K562 (cell line): ENCODE results near the gene TUBB1. TPM values are rescaled to one million over a fixed set of nuclear protein-coding genes. Genes with fewer than 3 reads are reported as not detected.

Source experiments
- BCLAF1 ChIP-seq, 2 experiments: fragments of 450-650 bp in 1 of 2; IDR thresholded peaks; 2 replicates each; pipeline ENCODE4 v1.6.1; 2011 to 2017; ENCODE audit warnings: low read depth in 2 of 2, antibody characterized with exemption in 1 of 2, borderline replicate concordance in 1 of 2, low read length in 1 of 2, mild to moderate bottlenecking in 1 of 2, mixed read lengths in 1 of 2; ENCODE audit not compliant: control insufficient read depth in 1 of 2
- CSDE1 ChIP-seq, 2 experiments: fragments of 450-650 bp; IDR thresholded peaks; 2 replicates each; pipeline ENCODE4 v1.6.1; 2016; ENCODE audit warnings: mild to moderate bottlenecking in 1 of 2
- FOXP4 ChIP-seq: sonication (generic); formaldehyde crosslinking; IDR thresholded peaks from 2 replicates; pipeline ENCODE4 v1.8.0; 2022; ENCODE audit warnings: mild to moderate bottlenecking, missing genetic modification reagents, borderline replicate concordance
- GABPB1 ChIP-seq: sonication (generic); formaldehyde crosslinking; IDR thresholded peaks from 2 replicates; pipeline ENCODE4 v1.8.0; 2022; ENCODE audit warnings: mild to moderate bottlenecking, missing genetic modification reagents
- IRF2 ChIP-seq: sonication (generic); formaldehyde crosslinking; IDR thresholded peaks from 2 replicates; pipeline ENCODE4 v1.8.1; 2022; ENCODE audit warnings: mild to moderate bottlenecking, missing genetic modification reagents
- JUND ChIP-seq, 2 experiments: IDR thresholded peaks; 2 replicates in 1 of 2; 3 replicates in 1 of 2; pipeline ENCODE4 v1.6.1; 2011; ENCODE audit warnings: borderline replicate concordance in 2 of 2, low read depth in 2 of 2, low read length in 2 of 2, improper control_type of control experiment in 1 of 2, missing biosample characterization in 1 of 2, missing genetic modification characterization in 1 of 2, missing genetic modification reagents in 1 of 2
- KDM2B ChIP-seq: fragments of 250-450 bp; sonication (Bioruptor Pico); IDR thresholded peaks from 2 replicates; pipeline ENCODE4 v1.8.0; 2021; ENCODE audit warnings: mild to moderate bottlenecking, moderate library complexity
- NFE2L1 ChIP-seq: fragments of 450-650 bp; IDR thresholded peaks from 2 replicates; pipeline ENCODE4 v1.6.1; 2016; ENCODE audit warnings: missing genetic modification characterization, low read depth, mild to moderate bottlenecking, missing compliant biosample characterization, moderate library complexity, borderline replicate concordance
- POLR2B ChIP-seq: fragments of 450-650 bp; IDR thresholded peaks from 2 replicates; pipeline ENCODE4 v1.6.1; 2018; ENCODE audit warnings: low read depth; ENCODE audit not compliant: partially characterized antibody
- PTBP1 ChIP-seq: fragments of 200-400 bp; formaldehyde crosslinking; IDR thresholded peaks from 2 replicates; pipeline ENCODE4 v1.6.1; 2017; ENCODE audit warnings: low read depth, low read length
- SP1 ChIP-seq: sonication (generic); formaldehyde crosslinking; IDR thresholded peaks from 2 replicates; pipeline ENCODE4 v1.8.1; 2022; ENCODE audit warnings: mild to moderate bottlenecking, missing genetic modification reagents
- TAF1 ChIP-seq: IDR thresholded peaks from 2 replicates; pipeline ENCODE4 v1.6.1; 2011; ENCODE audit warnings: mild to moderate bottlenecking, low read length, moderate library complexity; ENCODE audit not compliant: insufficient read depth, control insufficient read depth, severe bottlenecking; ENCODE audit errors: extremely low read depth
- TAL1 ChIP-seq: fragments of 450-650 bp; IDR thresholded peaks from 2 replicates; pipeline ENCODE4 v1.6.1; 2016; ENCODE audit warnings: mild to moderate bottlenecking
- THRAP3 ChIP-seq: fragments of 450-650 bp; IDR thresholded peaks from 2 replicates; pipeline ENCODE4 v1.6.1; 2016; ENCODE audit warnings: mild to moderate bottlenecking, inconsistent platforms, borderline replicate concordance
- ZNF184 ChIP-seq: sonication (generic); formaldehyde crosslinking; IDR thresholded peaks from 2 replicates; pipeline ENCODE4 v1.5.0; 2020; ENCODE audit warnings: missing genetic modification reagents
- ZNF395 ChIP-seq: fragments of 200-800 bp; sonication (Bioruptor generic); IDR thresholded peaks from 2 replicates; pipeline ENCODE4 v1.6.1; 2017; ENCODE audit warnings: missing genetic modification characterization, missing compliant biosample characterization
- polyA plus RNA-seq, 8 experiments: library from polyadenylated mRNA; depleted of rRNA in 4 of 8; stranded (reverse) in 5 of 8; unstranded in 3 of 8; fragments of >200 nt; fragmentation: Nextera tagmentation in 2 of 8; fragmentation: Illumina TruSeq in 1 of 8; extraction: Ambion mirVana in 2 of 8; extraction: Trizol in 1 of 8; gene quantifications; 2 replicates each; pipeline versions ENCODE4 v1.2.1 to v1.2.3, GENCODE V29; 2011 to 2014; ENCODE audit warnings: inconsistent platforms in 1 of 8, missing spikeins in 1 of 8
- total RNA-seq, 7 experiments: library from RNA; depleted of rRNA in 6 of 7; stranded (reverse); fragments of >200 nt in 6 of 7; fragmentation: Illumina TruSeq in 2 of 7; extraction: Trizol in 2 of 7; gene quantifications; 2 replicates each; pipeline versions ENCODE4 v1.2.1 to v1.2.3, GENCODE V29; 2011 to 2021; ENCODE audit warnings: low replicate concordance in 1 of 7
- TF ChIP-seq, protein P1 (sequence below): fragments of 150-350 bp; conservative IDR thresholded peaks from 2 replicates; pipeline ENCODE4 v1.6.1; 2014; ENCODE audit warnings: low read length

The TUBB1 gene
- total and polyA plus RNA-seq, 9 of the 15 experiments (the other 6 are each of a cell fraction or from before 2014, with no cell fraction given) = 1.5 to 3.9 (median 2.4) TPM

GRCh38 chr20:59020938-59021551 is 1.8 kb downstream of the TUBB1 start (continued):
- TF ChIP-seq GABPB1 (CRISPR knock-in tag) = no peak
- TF ChIP-seq TAL1 = peak; percentile 98
- TF ChIP-seq, protein P1, sequence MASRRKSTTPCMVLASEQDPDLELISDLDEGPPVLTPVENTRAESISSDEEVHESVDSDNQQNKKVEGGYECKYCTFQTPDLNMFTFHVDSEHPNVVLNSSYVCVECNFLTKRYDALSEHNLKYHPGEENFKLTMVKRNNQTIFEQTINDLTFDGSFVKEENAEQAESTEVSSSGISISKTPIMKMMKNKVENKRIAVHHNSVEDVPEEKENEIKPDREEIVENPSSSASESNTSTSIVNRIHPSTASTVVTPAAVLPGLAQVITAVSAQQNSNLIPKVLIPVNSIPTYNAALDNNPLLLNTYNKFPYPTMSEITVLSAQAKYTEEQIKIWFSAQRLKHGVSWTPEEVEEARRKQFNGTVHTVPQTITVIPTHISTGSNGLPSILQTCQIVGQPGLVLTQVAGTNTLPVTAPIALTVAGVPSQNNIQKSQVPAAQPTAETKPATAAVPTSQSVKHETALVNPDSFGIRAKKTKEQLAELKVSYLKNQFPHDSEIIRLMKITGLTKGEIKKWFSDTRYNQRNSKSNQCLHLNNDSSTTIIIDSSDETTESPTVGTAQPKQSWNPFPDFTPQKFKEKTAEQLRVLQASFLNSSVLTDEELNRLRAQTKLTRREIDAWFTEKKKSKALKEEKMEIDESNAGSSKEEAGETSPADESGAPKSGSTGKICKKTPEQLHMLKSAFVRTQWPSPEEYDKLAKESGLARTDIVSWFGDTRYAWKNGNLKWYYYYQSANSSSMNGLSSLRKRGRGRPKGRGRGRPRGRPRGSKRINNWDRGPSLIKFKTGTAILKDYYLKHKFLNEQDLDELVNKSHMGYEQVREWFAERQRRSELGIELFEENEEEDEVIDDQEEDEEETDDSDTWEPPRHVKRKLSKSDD = no peak
- no peak for TF ChIP-seq ZNF184
- TF ChIP-seq PTBP1 = no peak
- no peak for TF ChIP-seq IRF2
- TF ChIP-seq CSDE1 (IDR thresholded peaks at IDR 0.05) = no peak
- TF ChIP-seq SP1 (CRISPR knock-in tag) = peak; percentile 38; the same call in 1 of the 2 replicates
- TF ChIP-seq TAF1 = peak; percentile 64
- no peak for TF ChIP-seq THRAP3
- TF ChIP-seq JUND (IDR thresholded peaks at IDR 0.05; ENCODE audit: borderline replicate concordance, low read depth, low read length) = peak; percentile 92
- peak; percentile 91; the same call in 2 of the 3 replicates for TF ChIP-seq JUND (tag; IDR thresholded peaks at IDR 0.05; ENCODE audit: borderline replicate concordance, low read depth, low read length)
- no peak for TF ChIP-seq POLR2B
- 0 out of 2 replicates have a peak, but pooled peaks have one; percentile 20 for TF ChIP-seq FOXP4 (CRISPR knock-in tag)
- no peak for TF ChIP-seq NFE2L1 (tag)
- TF ChIP-seq BCLAF1 (IDR thresholded peaks at IDR 0.05; ENCODE audit: borderline replicate concordance in 1 of 2, control insufficient read depth in 1 of 2, low read depth in 2 of 2, low read length in 1 of 2) = 0 out of 4 replicates have a peak, but pooled peaks of 1 of the 2 experiments have one; percentile 70
- no peak for TF ChIP-seq KDM2B (CRISPR knock-in tag)
- peak; percentile 79; the same call in 1 of the 2 replicates for TF ChIP-seq ZNF395
